SK-N-SH treated with all-trans-retinoic acid at 6 μM for 48 hours (cell line): ENCODE measurements around the gene BRI3.

Experiments
- ATAC-seq: fragments of 200-7000 bp; cut with Tn5 transposase; 3 replicates; pipeline ENCODE4 v1.9.1; 2020; ENCODE audit warnings: mild to moderate bottlenecking, moderate library complexity
- ARNTL ChIP-seq: fragments of 450-650 bp; formaldehyde crosslinking; IDR thresholded peaks from 2 replicates; pipeline ENCODE4 v1.5.0; 2020; ENCODE audit warnings: low read depth, mild to moderate bottlenecking, moderate library complexity, borderline replicate concordance
- BACH2 ChIP-seq: fragments of 250-450 bp; sonication (Bioruptor Pico); IDR thresholded peaks from 2 replicates; pipeline ENCODE4 v1.9.0; 2021; ENCODE audit warnings: mild to moderate bottlenecking, borderline replicate concordance
- CREB5 ChIP-seq: fragments of 250-450 bp; sonication (Bioruptor Pico); IDR thresholded peaks from 2 replicates; pipeline ENCODE4 v1.5.1; 2020; ENCODE audit warnings: low read depth, mild to moderate bottlenecking, moderate library complexity
- CSDC2 ChIP-seq: fragments of 250-450 bp; sonication (Bioruptor Pico); IDR thresholded peaks from 2 replicates; pipeline ENCODE4 v1.5.0; 2020; ENCODE audit warnings: mild to moderate bottlenecking, moderate library complexity
- CSRNP3 ChIP-seq: fragments of 250-450 bp; sonication (Bioruptor Pico); IDR thresholded peaks from 2 replicates; pipeline ENCODE4 v1.5.1; 2021; ENCODE audit warnings: mild to moderate bottlenecking, moderate library complexity
- ESRRG ChIP-seq: fragments of 250-450 bp; sonication (Bioruptor Pico); IDR thresholded peaks from 2 replicates; pipeline ENCODE4 v1.6.1; 2021; ENCODE audit warnings: mild to moderate bottlenecking
- ISL1 ChIP-seq: fragments of 250-450 bp; sonication (Bioruptor Pico); IDR thresholded peaks from 2 replicates; pipeline ENCODE4 v2.1.2; 2022; ENCODE audit warnings: mild to moderate bottlenecking, moderate library complexity
- OSR1 ChIP-seq: fragments of 250-450 bp; sonication (Bioruptor Pico); IDR thresholded peaks from 2 replicates; pipeline ENCODE4 v1.8.0; 2022; ENCODE audit warnings: moderate library complexity, mild to moderate bottlenecking, inconsistent platforms
- PATZ1 ChIP-seq: fragments of 250-450 bp; sonication (Bioruptor Pico); IDR thresholded peaks from 2 replicates; pipeline ENCODE4 v1.8.0; 2020; ENCODE audit warnings: mild to moderate bottlenecking, moderate library complexity, borderline replicate concordance
- POU6F1 ChIP-seq: fragments of 250-450 bp; sonication (Bioruptor Pico); IDR thresholded peaks from 2 replicates; pipeline ENCODE4 v1.8.0; 2021; ENCODE audit warnings: low read depth, mild to moderate bottlenecking, moderate library complexity, borderline replicate concordance
- PPARA ChIP-seq: fragments of 250-450 bp; sonication (Bioruptor Pico); IDR thresholded peaks from 2 replicates; pipeline ENCODE4 v1.5.0; 2020; ENCODE audit warnings: mild to moderate bottlenecking, borderline replicate concordance
- RARB ChIP-seq: fragments of 250-450 bp; sonication (Bioruptor Pico); IDR thresholded peaks from 2 replicates; pipeline ENCODE4 v1.8.0; 2021; ENCODE audit warnings: mild to moderate bottlenecking, moderate library complexity
- SNAI2 ChIP-seq: fragments of 250-450 bp; sonication (Bioruptor Pico); IDR thresholded peaks from 2 replicates; pipeline ENCODE4 v1.5.0; 2020; ENCODE audit warnings: mild to moderate bottlenecking, moderate library complexity
- TCF4 ChIP-seq: fragments of 250-450 bp; sonication (Bioruptor Pico); IDR thresholded peaks from 2 replicates; pipeline ENCODE4 v1.8.0; 2021; ENCODE audit warnings: mild to moderate bottlenecking, moderate library complexity, borderline replicate concordance
- TOX ChIP-seq: fragments of 250-450 bp; sonication (Bioruptor Pico); IDR thresholded peaks from 2 replicates; pipeline ENCODE4 v1.8.0; 2021; ENCODE audit warnings: mild to moderate bottlenecking, moderate library complexity, borderline replicate concordance
- TSHZ2 ChIP-seq: fragments of 250-450 bp; sonication (Bioruptor Pico); IDR thresholded peaks from 2 replicates; pipeline ENCODE4 v1.5.0; 2020; ENCODE audit warnings: mild to moderate bottlenecking, moderate library complexity
- ZC3H10 ChIP-seq: fragments of 250-450 bp; sonication (Bioruptor Pico); IDR thresholded peaks from 2 replicates; pipeline ENCODE4 v1.5.1; 2021; ENCODE audit warnings: mild to moderate bottlenecking, moderate library complexity
- ZFP3 ChIP-seq: fragments of 250-450 bp; sonication (Bioruptor Pico); IDR thresholded peaks from 2 replicates; pipeline ENCODE4 v1.5.0; 2020; ENCODE audit warnings: mild to moderate bottlenecking, moderate library complexity
- ZFP30 ChIP-seq: fragments of 450-650 bp; formaldehyde crosslinking; IDR thresholded peaks from 2 replicates; pipeline ENCODE4 v1.5.0; 2022; ENCODE audit warnings: mild to moderate bottlenecking, moderate library complexity
- ZNF565 ChIP-seq: fragments of 450-650 bp; formaldehyde crosslinking; conservative IDR thresholded peaks from 2 replicates; pipeline ENCODE4 v1.5.0; 2020; ENCODE audit warnings: low read depth, mild to moderate bottlenecking, moderate library complexity
- ZNF70 ChIP-seq: fragments of 450-650 bp; formaldehyde crosslinking; IDR thresholded peaks from 2 replicates; pipeline ENCODE4 v1.5.0; 2020; ENCODE audit warnings: mild to moderate bottlenecking, moderate library complexity
- ZNF8 ChIP-seq: fragments of 450-650 bp; formaldehyde crosslinking; IDR thresholded peaks from 2 replicates; pipeline ENCODE4 v1.5.0; 2020; ENCODE audit warnings: mild to moderate bottlenecking, moderate library complexity

BRI3 gene

GRCh38 chr7:98242342-98242741 is 39.1 kb upstream of the BRI3 start:
- ATAC-seq = no peak
- TF ChIP-seq ZNF8 (CRISPR knock-in tag) (no peak), BACH2 (CRISPR knock-in tag) (no peak), ZFP3 (CRISPR knock-in tag) (no peak), ISL1 (no peak), CSDC2 (CRISPR knock-in tag) (no peak), TOX (CRISPR knock-in tag) (no peak), ZC3H10 (CRISPR knock-in tag) (no peak), ZFP30 (CRISPR knock-in tag) (no peak), ZNF565 (CRISPR knock-in tag) (no peak), ZNF70 (CRISPR knock-in tag) (no peak), RARB (CRISPR knock-in tag) (no peak)

GRCh38 chr7:98242934-98243333 is 38.6 kb upstream of the BRI3 start:
- TF ChIP-seq OSR1 (CRISPR knock-in tag) (no peak), POU6F1 (CRISPR knock-in tag) (no peak), ZFP30 (CRISPR knock-in tag) (no peak)
- ATAC-seq = no peak

GRCh38 chr7:98244871-98245270 is 36.6 kb upstream of the BRI3 start:
- ATAC-seq = no peak
- no peak for TF ChIP-seq ESRRG (CRISPR knock-in tag)
- TF ChIP-seq ZFP3 (CRISPR knock-in tag) = no peak
- TF ChIP-seq BACH2 (CRISPR knock-in tag) = no peak
- TF ChIP-seq, all 23 proteins: peak for 0

GRCh38 chr7:98248156-98248555 is 33.3 kb upstream of the BRI3 start:
- TF ChIP-seq CREB5 (no peak), CSDC2 (CRISPR knock-in tag) (no peak), ZFP3 (CRISPR knock-in tag) (no peak), PPARA (CRISPR knock-in tag) (no peak)
- ATAC-seq = no peak

GRCh38 chr7:98249106-98249505 is 32.4 kb upstream of the BRI3 start:
- no peak for TF ChIP-seq ZC3H10 (CRISPR knock-in tag)
- TF ChIP-seq CREB5 = no peak
- TF ChIP-seq ZFP3 (CRISPR knock-in tag) = no peak
- no peak for TF ChIP-seq CSDC2 (CRISPR knock-in tag)
- TF ChIP-seq PATZ1 (CRISPR knock-in tag) = no peak
- TF ChIP-seq TSHZ2 (CRISPR knock-in tag) = no peak
- no peak for TF ChIP-seq SNAI2
- no peak for TF ChIP-seq RARB (CRISPR knock-in tag)
- TF ChIP-seq CSRNP3 (CRISPR knock-in tag) = no peak
- TF ChIP-seq ARNTL (CRISPR knock-in tag) = no peak
- TF ChIP-seq TOX (CRISPR knock-in tag) = no peak
- TF ChIP-seq TCF4 (CRISPR knock-in tag) = no peak
- ATAC-seq = no peak
